Mucosa of gallbladder (tissue), 1 donor: ENCODE measurements around the gene MBOAT1. TPM values are rescaled to one million over a fixed set of nuclear protein-coding genes. Genes with fewer than 3 reads are reported as not detected.

ENCODE experiments used
- DNase-seq: peaks from one replicate; pipeline ENCODE4 v3.0.0-alpha.2; 2020; ENCODE audit warnings: low spot score
- total RNA-seq: library from RNA; stranded (reverse); gene quantifications from one replicate; pipeline ENCODE4 v1.2.1, GENCODE V29; 2021
- donor health status: DM: no; HTN: no; CAD: no.

Gene MBOAT1
- total RNA-seq, 1 donor from 2014 or later: 44.2 TPM

DNA sequence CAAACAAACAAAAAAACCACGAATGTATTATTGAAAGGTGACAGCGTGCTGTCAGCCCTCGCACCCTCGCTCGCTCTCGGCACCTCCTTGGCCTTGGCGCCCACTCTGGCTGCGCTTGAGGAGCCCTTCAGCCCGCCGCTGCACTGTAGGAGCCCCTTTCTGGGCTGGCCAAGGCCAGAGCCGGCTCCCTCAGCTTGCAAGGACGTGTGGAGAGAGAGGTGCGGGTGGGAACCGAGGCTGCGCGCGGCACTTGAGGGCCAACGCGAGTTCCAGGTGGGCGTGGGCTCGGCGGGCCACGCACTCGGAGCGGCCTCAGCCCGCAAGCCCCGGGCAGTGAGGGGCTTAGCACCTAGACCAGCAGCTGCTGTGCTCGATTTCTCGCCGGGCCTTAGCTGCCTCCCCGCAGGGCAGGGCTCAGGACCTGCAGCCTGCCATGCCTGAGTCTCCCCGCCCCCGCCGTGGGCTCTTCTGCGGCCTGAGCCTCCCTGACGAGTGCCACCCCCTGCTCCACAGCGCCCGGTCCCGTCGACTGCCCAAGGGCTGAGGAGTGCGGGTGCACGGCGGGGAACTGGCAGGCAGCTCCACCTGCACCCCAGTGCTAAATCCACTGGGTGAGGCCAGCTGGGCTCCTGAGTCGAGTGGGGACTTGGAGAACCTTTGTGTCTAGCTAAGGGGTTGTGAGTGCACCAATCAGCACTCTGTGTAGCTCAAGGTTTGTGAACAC lies 20.9 kb upstream of the MBOAT1 start:
- DNase-seq: no peak

- DNase-seq: no peak
These were observed 19.9 kb upstream of the MBOAT1 start for GRCh38 chr6:20232188-20232587.

- DNase-seq: no peak
These were observed 18.3 kb upstream of the MBOAT1 start for GRCh38 chr6:20230401-20231119.

DNA sequence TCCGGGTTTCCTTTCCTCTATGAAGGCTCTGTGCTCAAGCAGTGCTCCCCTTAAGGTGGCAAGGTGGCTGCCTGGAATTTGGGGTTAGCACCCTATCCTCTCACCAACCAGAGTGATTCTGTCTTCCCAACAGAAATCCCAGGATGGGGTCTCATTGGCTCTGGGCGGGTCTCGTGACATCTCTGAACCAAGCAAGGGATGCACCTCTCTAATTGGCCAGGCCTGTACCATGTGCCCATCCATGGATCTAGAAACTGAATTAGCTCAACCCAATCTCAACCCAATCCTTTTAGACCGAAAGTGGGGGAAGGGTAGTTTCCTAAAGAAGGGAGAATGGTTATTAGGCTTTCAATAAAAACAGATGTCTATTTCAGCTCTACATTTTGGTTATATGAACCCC lies 17.6 kb upstream of the MBOAT1 start:
- no peak for DNase-seq

DNA sequence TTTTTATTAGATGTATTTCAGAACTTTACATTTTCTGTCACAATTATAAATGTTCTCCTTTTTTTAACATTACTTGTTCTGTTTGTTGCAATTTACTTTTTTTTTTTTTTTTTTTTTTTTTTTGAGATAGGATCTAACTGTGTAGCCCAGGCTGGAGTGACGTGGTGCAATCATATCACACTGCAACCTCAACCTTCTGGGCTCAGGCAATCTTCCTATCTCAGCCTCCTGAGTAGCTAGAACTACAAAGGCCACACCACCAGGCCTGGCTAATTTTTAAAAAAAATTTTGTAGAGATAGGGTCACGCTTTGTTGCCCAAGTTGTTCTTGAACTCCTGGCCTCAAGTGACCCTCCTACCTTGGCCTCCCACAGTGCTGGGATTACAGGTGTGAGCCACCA lies 15.1 kb upstream of the MBOAT1 start:
- no peak for DNase-seq

DNA sequence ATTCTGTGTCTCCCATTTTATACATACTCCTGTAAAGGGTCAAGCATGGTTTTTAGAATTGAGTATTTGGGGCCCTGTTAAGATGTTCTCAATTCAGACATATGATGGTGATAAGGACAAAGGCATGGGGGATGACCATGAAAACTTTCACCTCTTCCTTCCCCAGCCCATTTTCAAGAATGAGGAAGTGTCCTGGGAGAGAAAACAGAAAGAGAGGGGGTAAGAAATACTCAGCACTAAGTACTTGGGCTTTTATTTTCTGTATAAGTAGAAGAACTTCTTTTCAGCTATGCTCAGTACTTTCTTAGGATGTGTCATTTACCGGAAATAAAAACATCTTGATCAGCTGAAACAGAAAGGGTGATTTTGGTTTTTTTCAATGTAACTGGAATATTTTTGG lies 10.9 kb upstream of the MBOAT1 start:
- no peak for DNase-seq

- no peak for DNase-seq
These were observed 9.2 kb upstream of the MBOAT1 start for GRCh38 chr6:20221421-20221820.

DNA sequence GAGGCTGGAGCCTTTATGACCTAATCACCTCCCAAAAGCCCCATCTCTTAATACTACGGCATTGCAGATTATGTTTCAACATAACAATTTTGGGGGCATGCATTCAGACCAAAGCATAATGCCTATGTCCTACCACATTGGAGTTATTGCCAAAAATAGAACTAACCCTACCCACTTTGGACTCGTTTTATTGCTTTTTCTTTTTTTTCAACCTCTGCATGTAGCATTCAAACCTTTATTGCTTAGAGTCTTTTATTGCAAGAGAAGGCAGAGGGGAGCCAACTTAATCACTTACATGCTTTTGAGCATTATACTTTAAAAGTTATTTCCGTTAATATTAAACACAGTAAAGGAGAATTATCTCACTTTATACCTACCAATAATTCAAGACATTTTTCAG lies 8.1 kb upstream of the MBOAT1 start:
- no peak for DNase-seq

GRCh38 chr6:20217891-20218290 lies 5.6 kb upstream of the MBOAT1 start:
- no peak for DNase-seq

GRCh38 chr6:20217324-20217855 lies 5.1 kb upstream of the MBOAT1 start:
- DNase-seq: no peak

DNA sequence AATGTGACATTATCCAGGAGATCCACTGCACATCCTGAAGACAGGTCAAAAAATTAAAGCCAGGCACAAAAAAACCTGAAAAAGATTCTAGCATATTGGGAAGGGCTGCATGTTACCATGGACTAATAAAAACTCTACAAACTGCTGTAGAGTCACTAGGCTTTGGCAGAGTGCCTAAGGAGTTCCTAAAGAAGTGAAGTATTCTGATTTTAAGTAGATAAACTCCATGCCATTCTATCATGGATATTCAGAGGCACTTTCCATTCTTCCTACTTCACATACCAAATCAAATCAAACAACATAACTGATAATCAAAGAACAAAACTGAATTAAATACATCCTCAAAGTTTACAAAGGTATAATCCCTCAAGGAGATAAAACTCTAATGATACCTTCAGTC lies 3.0 kb upstream of the MBOAT1 start:
- no peak for DNase-seq

GRCh38 chr6:20213271-20213798 lies 1.1 kb upstream of the MBOAT1 start:
- no peak for DNase-seq

DNA sequence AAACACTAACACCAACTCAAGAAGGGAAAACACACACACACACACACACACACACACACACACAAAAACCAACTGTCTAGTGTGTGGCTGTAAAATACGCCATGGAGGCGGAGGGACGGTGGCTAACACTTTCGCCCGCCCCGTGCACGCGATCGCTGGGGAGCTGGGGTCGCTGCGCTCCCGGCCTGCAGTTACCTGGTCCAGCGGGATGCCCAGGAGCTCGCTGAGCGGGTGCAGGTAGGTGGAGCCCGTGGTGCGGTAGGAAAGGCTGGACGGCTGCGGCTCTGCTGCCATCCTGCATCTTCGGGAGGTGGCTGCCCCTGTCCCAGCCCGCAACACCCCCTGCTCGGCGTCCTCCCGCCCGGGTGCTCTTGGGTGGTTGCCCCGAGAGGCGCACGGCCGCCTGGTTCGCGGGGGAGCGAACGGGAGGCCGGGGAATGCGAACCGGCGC lies 303 bp downstream of the MBOAT1 start:
- DNase-seq: peak; percentile 51

GRCh38 chr6:20211037-20211940 lies 980 bp downstream of the MBOAT1 start:
- DNase-seq: peak; percentile 59

DNA sequence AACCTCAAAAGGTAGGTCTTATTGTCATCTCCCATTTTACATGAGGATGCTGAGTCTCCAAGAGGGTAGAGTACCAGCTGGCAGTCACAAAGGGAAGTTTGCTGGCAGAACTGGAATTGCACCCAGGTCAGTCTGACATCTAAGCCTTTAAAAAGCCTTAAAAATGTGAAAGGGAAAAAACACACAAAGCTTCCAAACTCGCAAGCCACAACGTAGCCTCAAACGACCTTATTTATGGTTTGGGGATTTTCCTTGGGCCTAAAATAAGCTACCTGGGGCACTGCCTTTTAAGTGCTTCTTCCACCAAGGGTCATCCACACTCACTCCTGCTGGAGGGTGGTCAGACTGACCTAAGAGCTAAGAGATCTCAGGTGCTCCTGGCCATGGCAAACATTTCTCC lies 2.1 kb downstream of the MBOAT1 start:
- no peak for DNase-seq

- no peak for DNase-seq
These were observed 3.4 kb downstream of the MBOAT1 start for GRCh38 chr6:20208687-20209378.

DNA sequence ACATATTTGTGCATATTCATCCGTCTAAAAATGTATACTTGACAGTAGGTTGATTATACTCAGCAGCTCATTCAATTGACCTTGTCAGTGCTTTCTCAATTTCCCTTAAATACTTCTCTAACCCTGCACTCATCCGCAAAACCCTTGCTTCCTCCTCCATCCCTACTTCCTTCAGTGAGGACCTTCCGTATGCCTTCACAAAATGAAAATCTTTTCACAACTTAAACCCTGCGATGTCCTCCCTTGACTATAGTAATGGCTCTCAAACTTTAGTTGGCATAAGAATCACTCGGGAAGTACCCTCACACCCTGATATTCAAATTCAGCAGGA lies 5.2 kb downstream of the MBOAT1 start:
- no peak for DNase-seq

DNA sequence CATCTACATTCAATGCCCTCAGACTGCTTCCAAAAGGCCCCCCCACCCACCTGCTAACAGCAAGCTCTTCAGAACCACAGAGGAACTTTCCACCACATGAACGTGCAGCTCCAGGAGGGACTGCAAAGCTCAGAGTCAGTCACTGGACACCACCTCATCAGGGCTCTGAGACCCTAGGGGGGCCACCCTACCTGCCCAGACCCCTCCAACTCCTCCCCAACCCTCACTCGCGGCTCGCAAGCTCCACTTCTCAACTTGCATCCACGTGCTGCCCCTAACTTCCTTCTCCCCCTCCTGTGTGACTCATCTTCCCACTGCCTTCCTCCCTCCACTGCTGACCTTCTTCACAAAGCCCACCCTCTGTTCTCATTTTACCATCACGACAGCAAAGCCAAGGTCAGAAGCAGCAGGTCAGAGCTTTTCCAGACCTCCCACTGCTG lies 6.5 kb downstream of the MBOAT1 start:
- DNase-seq: no peak

- DNase-seq: no peak
These were observed 7.8 kb downstream of the MBOAT1 start for GRCh38 chr6:20204512-20204894.

- DNase-seq: no peak
These were observed 8.4 kb downstream of the MBOAT1 start for GRCh38 chr6:20203561-20204511.
